ENCODE data around the gene TSKS. TPM values are rescaled to one million over a fixed set of nuclear protein-coding genes. Genes with fewer than 3 reads are reported as not detected.

The TSKS gene
- total RNA-seq, 1 experiment from 2014 or later = not detected

GRCh38 chr19:49795615-49796014 lies 32.5 kb upstream of the TSKS start:
- DNase-seq (ENCODE audit: low spot score) = no peak

- peak; percentile 67 for DNase-seq (ENCODE audit: low spot score)
Measured at GRCh38 chr19:49793561-49793840, 30.4 kb upstream of the TSKS start.

GRCh38 chr19:49792829-49793560 lies 29.9 kb upstream of the TSKS start:
- DNase-seq (ENCODE audit: low spot score) = no peak

- no peak for DNase-seq (ENCODE audit: low spot score)
Measured at GRCh38 chr19:49791776-49792445, 28.8 kb upstream of the TSKS start.

- DNase-seq (ENCODE audit: low spot score) = no peak
Measured at GRCh38 chr19:49790866-49791265, 27.8 kb upstream of the TSKS start.

- DNase-seq (ENCODE audit: low spot score) = no peak
Measured at GRCh38 chr19:49788857-49789256, 25.8 kb upstream of the TSKS start.

DNA sequence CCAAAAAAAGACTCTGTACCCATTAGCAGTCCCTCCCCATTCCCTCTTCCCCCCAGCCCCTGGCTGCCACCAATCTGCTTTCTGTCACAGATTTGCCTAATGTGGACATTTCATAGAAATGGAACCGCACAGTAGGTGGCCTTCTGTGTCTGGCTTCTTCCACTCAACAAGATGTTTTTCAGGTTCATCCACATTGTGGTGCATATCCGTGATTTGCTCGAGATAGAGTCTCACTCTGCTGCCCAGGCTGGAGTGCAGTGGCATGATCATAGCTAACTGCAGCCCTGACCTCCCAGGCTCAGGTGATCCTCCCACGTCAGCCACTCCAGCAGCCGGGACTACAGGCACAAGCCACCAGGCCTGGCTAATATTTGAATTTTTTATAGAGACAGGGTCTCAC lies 24.6 kb upstream of the TSKS start:
- DNase-seq (ENCODE audit: low spot score) = no peak

GRCh38 chr19:49786376-49786820 lies 23.3 kb upstream of the TSKS start:
- DNase-seq (ENCODE audit: low spot score) = peak; percentile 90

DNA sequence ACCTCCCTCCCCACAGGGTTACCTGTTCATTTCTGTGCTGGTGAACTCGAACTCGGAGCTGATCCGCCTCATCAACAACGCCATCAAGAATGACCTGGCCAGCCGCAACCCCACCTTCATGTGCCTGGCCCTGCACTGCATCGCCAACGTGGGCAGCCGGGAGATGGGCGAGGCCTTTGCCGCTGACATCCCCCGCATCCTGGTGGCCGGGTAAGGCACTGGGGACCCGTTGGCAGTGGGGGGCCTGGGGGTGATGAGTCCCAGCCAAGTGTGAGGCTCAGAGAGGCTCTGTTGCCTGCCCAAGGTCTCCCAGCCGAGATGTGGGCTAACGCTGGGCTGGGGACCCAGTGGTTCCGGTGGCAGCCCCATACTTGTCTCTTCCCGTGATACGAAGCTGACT lies 19.4 kb upstream of the TSKS start:
- DNase-seq (ENCODE audit: low spot score) = no peak

DNA sequence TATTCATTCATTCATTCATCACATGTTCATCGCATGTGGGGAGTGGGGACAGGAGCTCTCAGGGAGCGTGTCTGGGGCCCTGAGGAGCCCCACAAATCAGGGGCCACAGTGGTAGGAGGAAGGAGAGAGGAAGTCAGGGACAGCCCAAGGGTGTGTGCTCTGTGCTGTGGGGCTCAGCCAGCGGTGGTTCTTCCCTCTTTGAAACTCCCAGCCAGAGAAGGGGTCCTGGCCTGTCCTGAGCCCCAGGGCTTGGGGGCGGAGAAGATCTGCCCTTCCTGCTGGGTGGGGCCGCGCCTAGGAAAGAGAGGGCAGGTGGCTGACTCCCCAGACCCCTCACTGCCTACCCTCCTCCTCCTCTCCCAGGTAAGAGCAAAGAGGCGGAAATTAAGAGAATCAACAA lies 18.3 kb upstream of the TSKS start:
- DNase-seq (ENCODE audit: low spot score) = no peak

DNA sequence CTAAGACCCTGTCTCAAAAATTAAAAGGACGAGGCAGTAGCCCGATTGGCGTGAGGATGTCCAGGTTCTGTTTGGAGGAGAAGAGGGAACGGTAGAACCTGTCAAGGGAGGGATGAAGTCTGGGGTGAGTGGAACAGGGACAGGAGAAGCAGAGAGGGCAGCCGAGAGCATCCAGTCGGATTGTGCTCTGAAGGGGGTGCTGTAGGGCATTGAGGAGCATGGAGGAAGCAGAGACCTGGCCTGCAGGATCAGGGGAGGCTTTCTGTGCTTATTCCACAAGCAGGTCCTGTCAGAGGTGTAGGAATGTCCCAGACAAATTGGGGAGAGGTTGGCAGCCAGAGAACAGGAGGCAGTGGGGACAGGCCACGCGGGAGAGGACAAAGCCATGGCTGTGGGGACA lies 17.8 kb upstream of the TSKS start:
- DNase-seq (ENCODE audit: low spot score) = no peak

DNA sequence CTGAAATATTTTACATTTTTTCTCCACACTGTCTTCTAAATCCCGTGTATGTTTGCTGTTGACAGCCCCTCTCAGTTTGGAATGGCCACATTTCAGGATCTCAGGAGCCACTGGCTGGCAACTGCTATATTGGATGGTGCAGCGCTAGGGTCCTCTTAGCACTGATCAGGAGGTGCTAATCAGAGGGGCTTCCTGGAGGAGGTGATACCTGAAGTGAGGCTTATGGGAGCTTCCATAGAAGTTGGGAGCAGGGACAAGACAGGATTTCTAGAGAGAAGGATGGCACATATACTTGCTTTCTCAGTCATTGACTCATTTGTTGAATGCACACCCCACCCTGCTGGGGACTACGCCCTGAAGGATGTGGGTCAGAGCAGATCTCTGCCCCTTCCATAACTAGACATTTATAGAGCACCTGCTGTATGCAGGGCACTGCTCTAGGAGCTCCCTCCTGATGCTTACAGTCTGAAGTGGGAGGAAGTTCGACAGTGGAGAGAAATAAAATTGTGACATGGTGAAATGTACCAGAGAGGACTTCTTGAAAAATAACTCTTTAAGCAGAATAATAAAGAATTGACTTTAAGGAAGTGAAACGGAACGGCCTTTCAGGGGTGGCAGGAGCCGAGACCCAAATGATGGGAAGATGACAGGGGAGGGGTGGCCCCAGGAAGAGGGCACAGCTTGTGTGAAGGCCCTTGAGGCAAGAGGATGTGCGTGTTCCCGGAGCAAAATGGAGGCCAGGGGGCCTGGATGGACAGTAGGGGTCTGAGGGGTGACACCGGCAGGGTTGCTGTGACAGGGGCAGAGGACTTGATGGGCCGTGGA lies 16.8 kb upstream of the TSKS start:
- DNase-seq (ENCODE audit: low spot score) = no peak

GRCh38 chr19:49776371-49776764 lies 13.3 kb upstream of the TSKS start:
- DNase-seq (ENCODE audit: low spot score) = no peak

- DNase-seq (ENCODE audit: low spot score) = no peak
Measured at GRCh38 chr19:49775742-49776370, 12.8 kb upstream of the TSKS start.

- no peak for DNase-seq (ENCODE audit: low spot score)
Measured at GRCh38 chr19:49774969-49775368, 11.9 kb upstream of the TSKS start.

DNA sequence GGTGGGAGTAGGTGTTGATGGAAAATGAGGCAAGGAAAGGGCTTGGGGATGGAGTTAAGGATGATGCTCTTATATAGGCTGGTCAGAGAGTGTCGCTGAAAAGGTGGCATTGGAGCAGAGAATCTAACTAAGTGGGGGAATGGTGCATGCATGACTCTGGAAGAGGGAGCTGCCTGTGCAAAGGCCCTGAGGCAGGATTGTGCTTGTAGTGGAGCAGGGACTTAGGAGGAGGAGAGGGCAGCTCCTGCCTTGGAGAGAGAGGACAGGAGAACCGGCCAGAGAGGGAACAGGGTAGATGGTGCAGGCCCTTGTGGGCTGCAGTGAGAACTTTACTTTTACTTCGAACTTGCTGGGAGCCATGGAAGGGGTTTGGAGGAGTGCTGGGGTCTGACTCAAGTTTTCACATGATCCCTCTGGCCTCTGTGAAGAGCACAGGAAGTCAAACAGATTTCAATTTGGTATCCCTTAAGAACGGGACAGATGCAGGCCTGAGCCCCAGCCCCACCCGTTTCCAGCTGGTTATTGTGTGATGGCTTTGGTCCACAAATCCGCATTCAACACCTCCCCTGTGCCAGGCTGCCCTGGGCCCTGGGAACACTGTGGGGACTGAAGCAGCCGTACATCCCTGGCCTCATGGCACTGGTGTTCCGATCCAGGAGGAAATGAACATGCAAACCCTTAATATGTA lies 10.7 kb upstream of the TSKS start:
- DNase-seq (ENCODE audit: low spot score) = no peak

DNA sequence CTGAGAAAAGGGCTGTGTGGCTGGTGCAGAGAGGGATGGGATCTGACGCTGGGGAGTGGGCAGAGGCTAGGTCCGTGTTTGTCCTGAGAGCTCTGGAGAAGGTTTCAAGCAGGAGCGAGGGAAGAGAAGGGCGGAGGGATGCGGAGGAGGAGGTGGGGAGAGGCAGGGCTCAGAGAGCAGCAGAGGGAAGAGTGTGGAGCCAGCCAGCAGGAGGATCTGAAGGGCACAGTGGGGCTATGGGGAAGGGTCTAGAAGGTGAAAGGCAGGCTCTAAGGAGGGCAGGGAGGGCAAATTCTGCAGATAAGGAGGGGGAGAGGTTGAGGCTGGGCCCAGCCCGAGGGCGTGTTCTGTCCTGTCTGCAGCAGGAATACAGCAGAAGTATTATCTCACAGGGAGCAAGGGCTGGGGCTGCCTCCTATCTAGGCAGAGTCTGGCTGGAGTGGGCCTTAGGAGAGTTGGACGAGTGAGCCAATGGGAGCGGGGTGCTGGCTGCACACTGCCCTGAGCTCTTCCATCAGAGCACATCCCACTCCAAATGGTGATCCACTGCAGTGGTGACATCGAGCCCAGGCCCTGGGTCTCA lies 9.8 kb upstream of the TSKS start:
- no peak for DNase-seq (ENCODE audit: low spot score)

DNA sequence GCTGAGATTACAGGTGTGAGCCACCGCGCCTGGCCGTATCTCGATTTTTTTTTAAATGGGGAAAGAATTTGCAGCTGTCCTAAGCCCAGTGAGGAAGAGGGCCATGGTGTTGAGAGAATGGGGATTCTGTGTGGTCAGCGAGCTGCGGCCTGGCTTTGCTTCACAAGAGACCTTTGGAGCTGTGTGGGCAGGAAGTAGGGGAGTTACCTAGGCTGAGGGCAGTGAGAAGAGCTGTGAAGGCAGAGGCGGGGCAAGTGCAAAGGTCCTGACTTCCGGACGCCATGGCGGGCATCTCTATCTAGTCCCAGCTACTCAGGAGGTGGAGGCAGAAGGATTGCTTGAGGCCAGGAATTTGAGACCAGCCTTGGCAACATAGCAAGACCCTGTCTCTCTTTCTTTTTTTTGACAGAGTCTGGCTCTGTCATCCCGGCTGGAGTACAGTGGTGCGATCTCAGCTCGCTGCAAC lies 8.6 kb upstream of the TSKS start:
- DNase-seq (ENCODE audit: low spot score) = no peak

DNA sequence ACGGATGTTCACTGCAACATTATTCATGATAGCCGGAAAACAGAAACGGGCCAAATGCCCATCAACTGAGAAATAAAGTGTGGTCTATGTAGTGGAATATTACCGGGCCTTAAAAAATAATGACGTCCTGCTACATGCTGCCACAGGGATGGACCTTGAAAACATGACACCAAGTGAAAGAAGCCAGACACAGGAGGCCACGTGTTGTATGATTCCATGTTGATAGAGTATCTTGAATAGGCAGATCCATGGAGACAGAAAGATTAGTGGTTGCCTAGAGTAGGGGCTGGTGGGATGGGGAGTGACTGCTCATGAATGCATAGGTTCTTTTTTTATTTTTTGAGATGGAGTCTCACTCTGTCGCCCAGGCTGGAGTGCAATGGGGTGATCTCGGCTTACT lies 7.4 kb upstream of the TSKS start:
- DNase-seq (ENCODE audit: low spot score) = no peak

- no peak for DNase-seq (ENCODE audit: low spot score)
Measured at GRCh38 chr19:49767967-49768581, 5.0 kb upstream of the TSKS start.

- DNase-seq (ENCODE audit: low spot score) = no peak
Measured at GRCh38 chr19:49767381-49767780, 4.3 kb upstream of the TSKS start.
